Placental pericyte (primary cell): Measurements from ENCODE around the gene PEX26. TPM values are rescaled to one million over a fixed set of nuclear protein-coding genes. Genes with fewer than 3 reads are reported as not detected.

Source experiments
- small RNA-seq: library from RNA; depleted of rRNA; stranded (forward); fragments of <200 nt; gene quantifications from one replicate; pipeline ENCODE3, GENCODE V24; 2012; ENCODE audit warnings: low replicate concordance
- total RNA-seq: library from RNA; depleted of rRNA; stranded (reverse); fragments of >200 nt; gene quantifications from 2 replicates; pipeline ENCODE4 v1.2.3, GENCODE V29; 2012

Gene PEX26
- total RNA-seq: 24.1 and 39.8 TPM in 2 replicates

GRCh38 chr22:18077639-18078328, at the start of gene PEX26:
PEX26 (plus strand) TSS chr22:18077990; CDS start chr22:18078377, 387 bp downstream.

GRCh38 chr22:18110194-18110953, 32.6 kb downstream of the PEX26 start, which contains the start of gene TUBA8:
TUBA8 (plus strand) TSS chr22:18110809; CDS start chr22:18110866, 57 bp downstream.

Small RNAs within 50 kb of the gene (small RNA-seq; reads per million reads assigned to genes)
- gene AC016027.5: not detected

Other genes starting within 250 kb of the PEX26 start
- 28.0 and 32.8 TPM in 2 replicates for gene MICAL3, start 53.4 kb upstream of the PEX26 start, total RNA-seq
- gene TUBA8, start 32.8 kb downstream of the PEX26 start, total RNA-seq: 0.43 and 0.66 TPM in 2 replicates
- gene USP18, start 72.2 kb downstream of the PEX26 start, total RNA-seq: 2.8 and 3.7 TPM in 2 replicates